GM12878 (cell line): ENCODE measurements around the gene PLEKHM3. TPM values are rescaled to one million over a fixed set of nuclear protein-coding genes. Genes with fewer than 3 reads are reported as not detected.

ENCODE experiments used
- ATAC-seq: fragments of 200-7000 bp; cut with Tn5 transposase; 3 replicates; pipeline ENCODE4 v1.9.1; 2020; ENCODE audit warnings: mild to moderate bottlenecking, moderate library complexity
- BruUV-seq: library from RNA; stranded (reverse); fragments of 400-500 nt; replicated peaks from 2 replicates; lab custom pipeline; 2021; lab: Mats Ljungman, UMichigan
- CTCF ChIA-PET: fragments of 300-600 bp; sonication (Branson Sonifier 250); formaldehyde crosslinking; extraction: SDS; loops from one replicate; lab custom pipeline; 2021; ENCODE audit warnings: inconsistent platforms; lab: Yijun Ruan, JAX
- POLR2A ChIA-PET: fragments of 350-600 bp; formaldehyde crosslinking; extraction: SDS; loops from one replicate; lab custom pipeline; 2021; ENCODE audit warnings: inconsistent platforms; lab: Charles Lee
- RAD21 ChIA-PET: fragments of 300-600 bp; sonication (Branson Sonifier 250); formaldehyde crosslinking; loops from one replicate; lab custom pipeline; 2023; ENCODE audit warnings: antibody characterized with exemption; ENCODE audit not compliant: unreplicated experiment; lab: Charles Lee
- SMC1A ChIA-PET: fragments of 300-600 bp; sonication (Branson Sonifier 250); formaldehyde crosslinking; loops from one replicate; lab custom pipeline; 2023; ENCODE audit not compliant: unreplicated experiment, uncharacterized antibody; lab: Charles Lee
- DNase-seq: peaks from one replicate; pipeline ENCODE4 v3.0.0-alpha.2; 2011; ENCODE audit warnings: low read depth, low spot score
- FAIRE-seq: peaks from 3 replicates; lab custom pipeline; 2011; peaks lifted over from hg19 to GRCh38; lab: Jason Lieb, UNC
- H2AFZ ChIP-seq: 2 replicates; pipeline ENCODE4 v1.6.0; 2011; ENCODE audit warnings: low read depth, low read length, control low read depth; ENCODE audit not compliant: control insufficient read depth
- H3K27ac ChIP-seq: 2 replicates; pipeline ENCODE4 v1.5.1; 2011; ENCODE audit warnings: control low read depth; ENCODE audit not compliant: control insufficient read depth, insufficient read depth
- H3K27me3 ChIP-seq, 2 experiments: replicated peaks in 1 of 2; 2 replicates each; pipeline versions ENCODE4 v1.6.0 to v1.6.1; 2011; ENCODE audit warnings: low read length in 1 of 2; ENCODE audit not compliant: control insufficient read depth in 2 of 2, insufficient read depth in 2 of 2
- H3K36me3 ChIP-seq, 2 experiments: 2 replicates each; pipeline ENCODE4 v1.5.1; 2011; ENCODE audit warnings: low read length in 1 of 2; ENCODE audit not compliant: control insufficient read depth in 2 of 2, insufficient read depth in 2 of 2
- H3K4me1 ChIP-seq: 2 replicates; pipeline ENCODE4 v1.6.1; 2011; ENCODE audit warnings: mild to moderate bottlenecking, low read length, moderate library complexity, mixed read lengths; ENCODE audit not compliant: control insufficient read depth, insufficient read depth
- H3K4me2 ChIP-seq: 2 replicates; pipeline ENCODE4 v1.6.0; 2011; ENCODE audit warnings: control low read depth; ENCODE audit not compliant: control insufficient read depth, insufficient read depth
- H3K4me3 ChIP-seq: fragments of 200-600 bp; sonication (generic); 2 replicates; pipeline ENCODE4 v1.5.1; 2016
- H3K79me2 ChIP-seq: 2 replicates; pipeline ENCODE4 v1.6.0; 2011; ENCODE audit warnings: low read length; ENCODE audit not compliant: control insufficient read depth, insufficient read depth
- H3K9ac ChIP-seq: 2 replicates; pipeline ENCODE4 v1.8.0; 2011; ENCODE audit warnings: low read length, control low read depth, mixed read lengths; ENCODE audit not compliant: control insufficient read depth, insufficient read depth
- H3K9me3 ChIP-seq: replicated peaks from 3 replicates; pipeline ENCODE4 v1.5.1; 2011; ENCODE audit warnings: mild to moderate bottlenecking, low read length; ENCODE audit not compliant: control insufficient read depth, insufficient read depth
- H4K20me1 ChIP-seq: 2 replicates; pipeline ENCODE4 v1.6.0; 2011; ENCODE audit not compliant: control insufficient read depth, insufficient read depth
- BACH1 ChIP-seq: fragments of 450-650 bp; IDR thresholded peaks from 2 replicates; pipeline ENCODE4 v1.6.1; 2017; ENCODE audit warnings: mild to moderate bottlenecking, borderline replicate concordance
- CHD2 ChIP-seq: IDR thresholded peaks from 2 replicates; pipeline ENCODE4 v1.6.1; 2011; ENCODE audit warnings: low read depth, low read length, improper control_type of control experiment, borderline replicate concordance
- DPF2 ChIP-seq: fragments of 450-650 bp; IDR thresholded peaks from 2 replicates; pipeline ENCODE4 v1.6.1; 2017; ENCODE audit warnings: mild to moderate bottlenecking
- EP300 ChIP-seq, 2 experiments: fragments of 150-350 bp in 1 of 2; IDR thresholded peaks; 2 replicates each; pipeline ENCODE4 v1.6.1; 2011 to 2012; ENCODE audit warnings: low read depth in 2 of 2, low read length in 2 of 2, borderline replicate concordance in 1 of 2, improper control_type of control experiment in 1 of 2, inconsistent platforms in 1 of 2; ENCODE audit not compliant: control insufficient read depth in 1 of 2
- GABPA ChIP-seq: IDR thresholded peaks from 2 replicates; pipeline ENCODE4 v1.6.1; 2014; ENCODE audit warnings: antibody characterized with exemption, low read depth, mild to moderate bottlenecking, inconsistent platforms
- MEF2B ChIP-seq: fragments of 450-650 bp; IDR thresholded peaks from 2 replicates; pipeline ENCODE4 v1.6.1; 2018; ENCODE audit warnings: mild to moderate bottlenecking, moderate library complexity; ENCODE audit not compliant: partially characterized antibody, poor library complexity, severe bottlenecking
- NR2F1 ChIP-seq: fragments of 450-650 bp; conservative IDR thresholded peaks from 2 replicates; pipeline ENCODE4 v1.6.1; 2017; ENCODE audit warnings: mild to moderate bottlenecking
- NRF1 ChIP-seq: conservative IDR thresholded peaks from 2 replicates; pipeline ENCODE4 v1.6.1; 2011; ENCODE audit warnings: mild to moderate bottlenecking, low read depth, low read length, improper control_type of control experiment
- RB1 ChIP-seq: fragments of 450-650 bp; formaldehyde crosslinking; IDR thresholded peaks from 2 replicates; pipeline ENCODE4 v1.6.1; 2017; ENCODE audit warnings: mild to moderate bottlenecking, borderline replicate concordance
- RBBP5 ChIP-seq: fragments of 200-600 bp; sonication (generic); conservative IDR thresholded peaks from 2 replicates; pipeline ENCODE4 v1.6.1; 2016
- SIN3A ChIP-seq: IDR thresholded peaks from 2 replicates; pipeline ENCODE4 v1.6.1; 2012; ENCODE audit warnings: low read depth, low read length, improper control_type of control experiment
- SIX5 ChIP-seq: IDR thresholded peaks from 2 replicates; pipeline ENCODE4 v1.6.1; 2011; ENCODE audit warnings: mild to moderate bottlenecking, low read depth, low read length, moderate library complexity; ENCODE audit not compliant: severe bottlenecking
- SMAD5 ChIP-seq: IDR thresholded peaks from 2 replicates; pipeline ENCODE4 v1.6.1; 2016; ENCODE audit warnings: antibody characterized with exemption, low read depth
- SREBF2 ChIP-seq: IDR thresholded peaks from 2 replicates; pipeline ENCODE4 v1.6.1; 2012; ENCODE audit warnings: mild to moderate bottlenecking, low read length
- WRNIP1 ChIP-seq: IDR thresholded peaks from 2 replicates; pipeline ENCODE4 v1.6.1; 2011; ENCODE audit warnings: low read depth, low read length, improper control_type of control experiment, borderline replicate concordance
- WGBS: methylation state at CpG from one replicate; pipeline ENCODE4 v1.1.6; 2016; ENCODE audit warnings: low lambda C conversion rate; ENCODE audit not compliant: insufficient replicate concordance, insufficient coverage; ENCODE audit errors: missing lambda C conversion rate; 5-methylcytosine and 5-hydroxymethylcytosine counted together
- in situ Hi-C: fragments of 300-500 bp; cut with MboI; formaldehyde crosslinking; loops from 9 replicates; pipeline ENCODE4 v1.14.3; 2018; ENCODE audit warnings: mixed read lengths
- intact Hi-C: fragments of 100-400 bp; cut with micrococcal nuclease; formaldehyde crosslinking; loops from one replicate; pipeline ENCODE4 v1.14.2; 2022; ENCODE audit not compliant: unreplicated experiment
- polyA plus RNA-seq, 11 experiments: library from polyadenylated mRNA; depleted of rRNA in 4 of 11; unstranded in 6 of 11; stranded (reverse) in 5 of 11; fragments of >200 nt; fragmentation: Nextera tagmentation in 4 of 11; fragmentation: Illumina TruSeq in 1 of 11; extraction: Ambion mirVana in 4 of 11; extraction: Trizol in 1 of 11; gene quantifications; 1 replicate in 1 of 11; 2 replicates in 10 of 11; pipeline versions ENCODE4 v1.2.1 to v1.2.3, GENCODE V29; 2011 to 2016; ENCODE audit warnings: inconsistent platforms in 2 of 11, missing spikeins in 2 of 11, low read depth in 1 of 11
- total RNA-seq, 4 experiments: library from RNA; depleted of rRNA in 3 of 4; stranded (reverse); fragments of >200 nt in 3 of 4; fragmentation: Illumina TruSeq in 1 of 4; extraction: Trizol in 1 of 4; gene quantifications; 2 replicates each; pipeline versions ENCODE4 v1.2.1 to v1.2.3, GENCODE V29; 2013 to 2021
- TF ChIP-seq, protein P1 (sequence below): IDR thresholded peaks from 2 replicates; pipeline ENCODE4 v1.6.1; 2012; ENCODE audit warnings: low read depth, low read length, improper control_type of control experiment
- TF ChIP-seq, protein P2 (sequence below): fragments of 150-350 bp; IDR thresholded peaks from 2 replicates; pipeline ENCODE4 v1.6.1; 2014; ENCODE audit warnings: mild to moderate bottlenecking, low read depth, low read length
- TF ChIP-seq, protein P3 (sequence below): fragments of 450-650 bp; formaldehyde crosslinking; IDR thresholded peaks from 2 replicates; pipeline ENCODE4 v1.5.0; 2022; ENCODE audit warnings: mild to moderate bottlenecking, missing genetic modification characterization

Gene PLEKHM3
- total and polyA plus RNA-seq, 10 of the 15 experiments (the other 5 are each of a cell fraction or from before 2014, with no cell fraction given), result 1.4 to 5.6 (median 3.0) TPM

DNA sequence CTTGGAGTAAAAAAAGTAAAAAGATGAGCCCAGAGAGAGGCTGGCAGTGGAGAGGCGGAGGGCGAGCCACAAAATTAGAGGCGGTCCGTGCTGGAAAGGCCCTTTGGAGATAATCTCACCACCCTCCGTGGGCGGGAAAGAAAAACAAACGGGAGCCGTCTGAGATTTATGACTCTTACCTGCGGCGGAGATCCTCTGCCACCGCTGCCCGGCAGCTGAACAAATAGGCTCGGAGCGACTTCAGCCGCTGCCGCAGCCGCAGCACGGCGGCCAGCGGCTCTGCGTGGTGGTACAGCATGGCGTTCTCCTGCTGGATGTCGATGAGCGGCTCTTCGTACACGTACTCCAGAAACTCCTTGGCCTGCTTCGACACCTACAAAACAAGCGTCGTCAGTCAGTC is 94.6 kb downstream of the PLEKHM3 start:
- H3K4me2 ChIP-seq, result no peak overlapping the region
- intact Hi-C loops, result no loop called here

More for the DNA sequence above, 94.6 kb downstream of the PLEKHM3 start:
- POLR2A ChIA-PET, result no interaction called here
- Histone ChIP-seq H4K20me1 (no peaks in the 10 kb centered on the region), H3K4me1 (no peaks in the 10 kb centered on the region), H2AFZ (no peak overlapping the region), H3K9me3 (no peaks in the 10 kb centered on the region), H3K4me3 (no peak overlapping the region), H3K27ac (no peak overlapping the region), H3K79me2 (no peaks in the 10 kb centered on the region), H3K27me3 (no peaks in the 10 kb centered on the region), H3K36me3 (no peaks in the 10 kb centered on the region), H3K9ac (no peak overlapping the region)
- no peak for TF ChIP-seq RB1
- no peak for TF ChIP-seq SIX5
- TF ChIP-seq NR2F1, result no peak
- no peak for TF ChIP-seq RBBP5
- TF ChIP-seq NRF1, result no peak
- TF ChIP-seq, protein P1, sequence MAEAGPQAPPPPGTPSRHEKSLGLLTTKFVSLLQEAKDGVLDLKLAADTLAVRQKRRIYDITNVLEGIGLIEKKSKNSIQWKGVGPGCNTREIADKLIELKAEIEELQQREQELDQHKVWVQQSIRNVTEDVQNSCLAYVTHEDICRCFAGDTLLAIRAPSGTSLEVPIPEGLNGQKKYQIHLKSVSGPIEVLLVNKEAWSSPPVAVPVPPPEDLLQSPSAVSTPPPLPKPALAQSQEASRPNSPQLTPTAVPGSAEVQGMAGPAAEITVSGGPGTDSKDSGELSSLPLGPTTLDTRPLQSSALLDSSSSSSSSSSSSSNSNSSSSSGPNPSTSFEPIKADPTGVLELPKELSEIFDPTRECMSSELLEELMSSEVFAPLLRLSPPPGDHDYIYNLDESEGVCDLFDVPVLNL, result no peak
- no peak for TF ChIP-seq DPF2
- TF ChIP-seq SIN3A, result no peak
- TF ChIP-seq SMAD5, result no peak
- no peak for TF ChIP-seq BACH1
- no peak for TF ChIP-seq MEF2B
- no peak for TF ChIP-seq CHD2
- TF ChIP-seq, protein P2, sequence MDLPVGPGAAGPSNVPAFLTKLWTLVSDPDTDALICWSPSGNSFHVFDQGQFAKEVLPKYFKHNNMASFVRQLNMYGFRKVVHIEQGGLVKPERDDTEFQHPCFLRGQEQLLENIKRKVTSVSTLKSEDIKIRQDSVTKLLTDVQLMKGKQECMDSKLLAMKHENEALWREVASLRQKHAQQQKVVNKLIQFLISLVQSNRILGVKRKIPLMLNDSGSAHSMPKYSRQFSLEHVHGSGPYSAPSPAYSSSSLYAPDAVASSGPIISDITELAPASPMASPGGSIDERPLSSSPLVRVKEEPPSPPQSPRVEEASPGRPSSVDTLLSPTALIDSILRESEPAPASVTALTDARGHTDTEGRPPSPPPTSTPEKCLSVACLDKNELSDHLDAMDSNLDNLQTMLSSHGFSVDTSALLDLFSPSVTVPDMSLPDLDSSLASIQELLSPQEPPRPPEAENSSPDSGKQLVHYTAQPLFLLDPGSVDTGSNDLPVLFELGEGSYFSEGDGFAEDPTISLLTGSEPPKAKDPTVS, result no peak
- no peak for TF ChIP-seq EP300 (IDR thresholded peaks at IDR 0.05; ENCODE audit: borderline replicate concordance in 1 of 2, control insufficient read depth in 1 of 2, low read depth in 2 of 2, low read length in 2 of 2)
- no peak for TF ChIP-seq GABPA
- no peak for TF ChIP-seq SREBF2
- TF ChIP-seq WRNIP1, result no peak
- TF ChIP-seq, protein P3, sequence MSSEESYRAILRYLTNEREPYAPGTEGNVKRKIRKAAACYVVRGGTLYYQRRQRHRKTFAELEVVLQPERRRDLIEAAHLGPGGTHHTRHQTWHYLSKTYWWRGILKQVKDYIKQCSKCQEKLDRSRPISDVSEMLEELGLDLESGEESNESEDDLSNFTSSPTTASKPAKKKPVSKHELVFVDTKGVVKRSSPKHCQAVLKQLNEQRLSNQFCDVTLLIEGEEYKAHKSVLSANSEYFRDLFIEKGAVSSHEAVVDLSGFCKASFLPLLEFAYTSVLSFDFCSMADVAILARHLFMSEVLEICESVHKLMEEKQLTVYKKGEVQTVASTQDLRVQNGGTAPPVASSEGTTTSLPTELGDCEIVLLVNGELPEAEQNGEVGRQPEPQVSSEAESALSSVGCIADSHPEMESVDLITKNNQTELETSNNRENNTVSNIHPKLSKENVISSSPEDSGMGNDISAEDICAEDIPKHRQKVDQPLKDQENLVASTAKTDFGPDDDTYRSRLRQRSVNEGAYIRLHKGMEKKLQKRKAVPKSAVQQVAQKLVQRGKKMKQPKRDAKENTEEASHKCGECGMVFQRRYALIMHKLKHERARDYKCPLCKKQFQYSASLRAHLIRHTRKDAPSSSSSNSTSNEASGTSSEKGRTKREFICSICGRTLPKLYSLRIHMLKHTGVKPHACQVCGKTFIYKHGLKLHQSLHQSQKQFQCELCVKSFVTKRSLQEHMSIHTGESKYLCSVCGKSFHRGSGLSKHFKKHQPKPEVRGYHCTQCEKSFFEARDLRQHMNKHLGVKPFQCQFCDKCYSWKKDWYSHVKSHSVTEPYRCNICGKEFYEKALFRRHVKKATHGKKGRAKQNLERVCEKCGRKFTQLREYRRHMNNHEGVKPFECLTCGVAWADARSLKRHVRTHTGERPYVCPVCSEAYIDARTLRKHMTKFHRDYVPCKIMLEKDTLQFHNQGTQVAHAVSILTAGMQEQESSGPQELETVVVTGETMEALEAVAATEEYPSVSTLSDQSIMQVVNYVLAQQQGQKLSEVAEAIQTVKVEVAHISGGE, result no peak
- DNase-seq (no peak), FAIRE-seq (no peak), ATAC-seq (no peak)
- 98% methylated on average over 29 of the region's 29 CpGs for WGBS
- in situ Hi-C loops, result no loop called here
- SMC1A ChIA-PET, result no interaction called here
- RAD21 ChIA-PET, result no interaction called here
- CTCF ChIA-PET, result no interaction called here
- BruUV-seq, result no TSS peak
